OCI-LY1 (cell line): Measurements from ENCODE around the gene OR10A4.

Source experiments
- EZH2 ChIP-seq: fragments of 200-600 bp; sonication (generic), shearing (Covaris generic); IDR thresholded peaks from 2 replicates; pipeline ENCODE4 v1.8.0; 2017; ENCODE audit warnings: borderline replicate concordance, mixed run types, mild to moderate bottlenecking, antibody characterized with exemption, low read length, moderate library complexity, mixed read lengths
- TF ChIP-seq, protein P1 (sequence below): fragments of 200-600 bp; sonication (generic), shearing (Covaris generic); IDR thresholded peaks from 2 replicates; pipeline ENCODE4 v1.5.1; 2017; ENCODE audit warnings: mild to moderate bottlenecking, antibody characterized with exemption, low read length, moderate library complexity, mixed read lengths

DNA sequence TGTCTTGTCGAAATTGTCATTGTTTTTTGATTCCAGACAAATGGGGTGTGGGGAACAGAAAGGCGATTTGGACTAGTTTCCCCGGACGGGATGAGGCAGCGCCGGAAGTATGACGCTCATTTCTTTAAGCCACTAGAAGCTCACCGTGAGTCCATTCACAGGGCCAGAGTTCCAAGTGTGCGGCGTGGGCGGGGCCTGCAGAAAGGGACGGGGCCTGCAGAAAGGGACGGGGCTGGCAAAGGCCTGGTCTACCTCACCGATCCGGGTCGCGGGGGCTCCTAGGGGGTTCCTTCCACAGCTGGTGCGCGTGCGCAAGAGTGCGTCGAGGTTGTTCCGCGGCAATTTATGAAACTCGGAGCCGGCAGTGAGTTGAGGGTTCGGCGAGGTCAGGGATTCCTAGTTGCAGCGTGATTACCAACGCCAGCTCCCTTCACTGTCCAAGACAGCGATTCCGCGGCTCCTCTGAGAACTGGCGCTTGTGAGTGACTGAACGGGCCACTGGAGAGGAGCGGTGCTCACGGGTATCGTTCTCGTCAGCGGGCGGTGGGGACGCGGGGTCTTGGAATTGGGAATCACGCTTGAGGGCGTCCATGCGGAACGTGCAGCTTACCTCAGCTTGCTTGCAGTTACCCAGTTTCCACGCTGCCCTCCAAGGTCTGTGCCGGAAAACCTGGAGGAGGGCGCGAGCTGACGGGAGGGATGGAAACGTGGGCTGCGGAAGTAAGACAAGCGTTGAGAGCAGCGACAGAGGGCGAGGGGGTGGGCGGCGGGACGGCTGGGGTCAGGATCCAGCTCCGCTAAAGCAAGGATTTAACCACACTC lies 50.0 kb downstream of the OR10A4 start, which contains the start of gene ZNF215:
- TF ChIP-seq, protein P1, sequence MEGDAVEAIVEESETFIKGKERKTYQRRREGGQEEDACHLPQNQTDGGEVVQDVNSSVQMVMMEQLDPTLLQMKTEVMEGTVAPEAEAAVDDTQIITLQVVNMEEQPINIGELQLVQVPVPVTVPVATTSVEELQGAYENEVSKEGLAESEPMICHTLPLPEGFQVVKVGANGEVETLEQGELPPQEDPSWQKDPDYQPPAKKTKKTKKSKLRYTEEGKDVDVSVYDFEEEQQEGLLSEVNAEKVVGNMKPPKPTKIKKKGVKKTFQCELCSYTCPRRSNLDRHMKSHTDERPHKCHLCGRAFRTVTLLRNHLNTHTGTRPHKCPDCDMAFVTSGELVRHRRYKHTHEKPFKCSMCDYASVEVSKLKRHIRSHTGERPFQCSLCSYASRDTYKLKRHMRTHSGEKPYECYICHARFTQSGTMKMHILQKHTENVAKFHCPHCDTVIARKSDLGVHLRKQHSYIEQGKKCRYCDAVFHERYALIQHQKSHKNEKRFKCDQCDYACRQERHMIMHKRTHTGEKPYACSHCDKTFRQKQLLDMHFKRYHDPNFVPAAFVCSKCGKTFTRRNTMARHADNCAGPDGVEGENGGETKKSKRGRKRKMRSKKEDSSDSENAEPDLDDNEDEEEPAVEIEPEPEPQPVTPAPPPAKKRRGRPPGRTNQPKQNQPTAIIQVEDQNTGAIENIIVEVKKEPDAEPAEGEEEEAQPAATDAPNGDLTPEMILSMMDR = no peak
- no peak for TF ChIP-seq EZH2
